Stimulated activated CD4-positive, alpha-beta T cell treated with anti-CD3 and anti-CD28 coated beads, Interleukin-15, amount 100 ng/mL, for 1 hour (primary cell): ENCODE measurements around the gene SLAMF1.
"Not testable (repeated sequence)": the region's sequence is repeated elsewhere in the genome, so short reads cannot be mapped to it uniquely, and the experiment has no call there.

ENCODE experiments used
- DNase-seq, 2 donors: peaks; one replicate each; pipeline ENCODE4 v3.0.0-alpha.2; 2020; ENCODE audit warnings: low read depth in 1 of 2, low spot score in 1 of 2

The SLAMF1 gene

DNA sequence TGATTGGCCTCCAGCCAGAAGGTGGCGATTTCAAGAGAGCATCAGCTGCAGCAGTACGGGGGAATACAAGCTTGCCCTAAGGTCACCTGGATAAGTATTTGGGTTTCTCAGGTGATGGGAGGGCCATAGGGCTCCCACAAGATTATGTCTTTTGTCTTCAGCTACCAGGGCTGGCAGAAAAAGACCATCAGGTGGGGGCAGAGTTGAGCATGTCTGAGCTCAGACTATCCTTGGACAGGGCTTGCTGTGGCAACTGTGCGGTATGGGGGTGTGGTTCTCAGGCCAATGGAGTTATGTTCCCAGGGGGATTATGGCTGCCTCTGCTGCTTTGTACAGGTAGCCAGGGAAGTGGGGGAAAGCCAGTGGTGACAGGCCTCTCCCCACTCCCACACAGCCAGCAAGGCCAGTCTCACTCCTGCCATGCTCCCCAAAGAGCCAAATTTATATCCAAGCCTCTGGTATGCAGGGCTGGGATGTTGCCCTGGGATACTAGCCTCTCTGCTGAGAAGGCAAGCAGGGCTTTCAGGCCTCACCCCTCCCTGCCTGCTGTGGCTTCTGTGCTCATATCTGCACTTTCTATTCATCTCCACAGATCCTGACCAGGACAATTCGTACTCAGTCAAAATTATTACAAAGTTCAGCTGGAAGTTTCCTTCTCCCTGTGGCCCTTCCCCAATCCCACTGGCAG lies 40.9 kb downstream of the SLAMF1 start:
- no peak for DNase-seq

DNA sequence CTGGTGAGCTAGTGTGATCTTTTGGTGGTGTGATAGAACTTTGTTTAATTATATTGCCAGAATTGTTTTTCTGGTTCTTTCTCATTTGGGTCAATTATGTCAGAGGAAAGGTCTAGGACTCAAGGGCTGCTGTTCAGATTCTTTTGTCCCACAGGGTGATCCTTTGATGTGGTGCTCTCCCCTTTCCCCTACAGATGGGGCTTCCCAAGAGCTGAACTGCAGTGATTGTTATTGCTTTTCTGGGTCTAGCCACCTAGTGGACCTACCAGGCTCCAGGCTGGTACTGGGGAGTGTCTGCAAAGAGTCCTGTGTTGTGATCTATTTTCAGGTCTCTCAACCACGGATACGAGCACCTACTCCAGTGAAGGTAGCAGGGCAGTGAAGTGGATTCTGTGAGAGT lies 41.6 kb downstream of the SLAMF1 start:
- DNase-seq: no peak

DNA sequence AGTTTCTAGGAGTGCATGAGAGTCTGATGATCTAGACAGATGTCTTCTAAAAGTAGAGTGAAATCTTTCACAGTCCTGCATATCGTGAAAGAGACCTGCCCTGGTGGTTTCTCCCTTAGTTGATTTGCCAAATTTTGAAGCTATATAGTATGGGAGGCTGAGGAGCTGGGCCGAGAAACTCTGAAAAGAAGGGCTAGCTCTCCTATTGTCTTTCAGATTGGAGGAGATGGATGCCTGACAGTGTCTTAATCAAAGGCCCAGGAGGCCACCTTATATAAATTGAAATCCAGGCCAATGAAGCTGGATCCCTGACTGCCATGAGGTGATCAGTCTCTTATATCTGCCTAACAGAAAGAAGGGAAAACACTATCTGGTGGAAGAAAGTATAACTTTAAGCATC lies 49.1 kb downstream of the SLAMF1 start:
- DNase-seq: no peak

DNA sequence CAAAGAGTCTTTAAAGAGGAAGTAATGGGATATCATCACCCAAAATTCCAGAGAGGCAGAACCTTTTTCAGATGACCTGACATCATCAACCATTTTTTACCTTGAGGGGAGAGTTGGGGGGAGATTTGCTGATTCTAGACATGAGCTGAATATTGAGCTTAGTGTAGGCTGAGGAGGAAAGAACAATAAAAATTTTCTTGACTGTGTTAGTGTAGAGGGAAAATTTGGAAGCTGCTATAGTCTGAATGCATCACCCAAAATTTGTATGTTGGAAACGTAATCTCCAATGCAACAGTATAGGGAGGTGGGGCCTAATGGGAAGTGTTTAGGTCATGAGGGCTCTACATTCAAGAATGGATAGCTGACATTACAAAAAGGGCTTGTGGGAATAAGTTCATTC lies 49.8 kb downstream of the SLAMF1 start:
- DNase-seq: no peak

DNA sequence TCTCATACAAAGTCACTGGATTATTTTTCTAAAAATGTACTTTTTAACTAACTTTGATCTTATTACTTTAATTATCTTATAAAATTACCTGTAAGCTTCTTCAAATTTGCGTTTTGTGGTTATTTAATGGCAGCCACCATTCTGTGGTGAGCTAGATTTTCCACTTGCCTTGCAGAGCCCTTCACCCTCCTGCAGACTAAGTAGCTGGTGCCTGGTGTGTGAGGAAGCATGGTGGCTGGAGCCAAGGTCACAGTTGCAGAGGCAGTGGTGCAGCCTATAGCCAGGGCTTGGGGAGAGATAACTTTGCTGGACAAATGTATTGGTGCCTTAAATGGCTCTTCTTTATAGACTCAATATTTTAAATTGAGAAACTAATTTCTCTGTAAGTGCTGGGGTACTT lies 56.4 kb downstream of the SLAMF1 start:
- DNase-seq: no peak

- no peak for DNase-seq
Observed at GRCh38 chr1:160588468-160588867, 58.4 kb downstream of the SLAMF1 start.

DNA sequence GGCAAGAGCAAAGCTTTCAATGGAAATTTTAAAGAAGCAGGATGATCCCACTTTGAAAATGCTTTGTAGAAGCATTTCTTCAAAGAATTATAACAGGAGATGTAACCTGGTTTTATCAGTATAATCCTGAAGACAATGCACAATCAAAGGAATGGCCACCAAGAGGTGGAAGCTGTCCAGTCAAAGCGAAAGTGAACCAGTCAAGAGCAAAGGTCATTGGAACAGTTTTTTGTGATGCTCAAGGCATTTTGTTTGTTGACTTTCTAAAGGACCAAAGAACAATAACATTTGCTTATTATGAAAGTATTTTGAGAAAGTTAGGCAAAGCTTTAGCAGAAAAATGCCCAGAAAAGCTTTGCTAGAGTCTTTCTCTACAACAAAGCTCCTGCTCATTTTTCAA lies 62.1 kb downstream of the SLAMF1 start:
- no peak for DNase-seq

- DNase-seq: not testable (repeated sequence)
Observed at GRCh38 chr1:160582976-160583375, 63.9 kb downstream of the SLAMF1 start.

DNA sequence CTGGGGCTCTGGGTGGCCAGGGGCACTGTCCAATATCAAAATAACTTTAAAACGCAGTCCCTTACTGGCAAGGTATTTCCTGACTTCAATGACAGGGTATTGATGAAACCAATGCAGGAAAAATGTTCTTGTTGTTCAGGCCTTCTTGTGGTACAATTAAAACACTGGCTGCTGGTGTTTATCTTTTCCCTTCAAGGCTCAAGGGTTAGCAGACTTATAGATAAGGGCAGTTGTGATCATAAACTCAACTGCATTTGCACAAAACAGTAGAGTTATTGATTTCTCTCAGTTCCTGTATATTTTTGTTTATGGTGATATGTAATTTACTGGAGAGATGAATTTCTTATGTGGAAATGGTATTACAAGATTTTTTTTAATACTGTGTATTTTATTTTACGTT lies 64.9 kb downstream of the SLAMF1 start:
- no peak for DNase-seq

DNA sequence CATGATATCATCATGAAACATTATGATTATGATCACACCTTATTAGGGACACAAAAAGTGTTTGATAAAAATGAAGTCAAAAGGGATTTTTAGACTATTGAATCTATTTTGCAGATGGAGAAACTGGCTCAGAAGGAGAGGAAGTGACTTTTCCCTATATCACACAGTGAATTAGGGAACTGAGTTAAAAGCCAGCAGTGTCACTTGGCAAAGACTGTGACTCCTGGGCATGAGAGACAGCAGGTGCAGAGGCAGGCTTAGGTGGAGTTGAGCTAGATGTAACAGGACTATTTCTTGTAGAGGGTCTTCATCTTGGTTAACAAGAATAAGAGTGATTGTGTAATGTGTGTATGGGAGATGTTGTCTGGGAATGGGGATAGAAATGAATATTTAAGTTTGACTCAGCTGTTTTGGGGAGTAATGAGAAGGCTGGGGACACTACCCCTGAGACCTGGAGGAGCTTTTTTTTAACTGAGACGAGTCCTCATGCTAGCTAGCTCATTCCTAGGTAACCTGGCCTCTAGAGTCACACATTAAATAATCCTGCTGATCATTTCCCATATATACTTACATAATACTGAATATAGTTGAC lies 66.5 kb downstream of the SLAMF1 start:
- no peak for DNase-seq

DNA sequence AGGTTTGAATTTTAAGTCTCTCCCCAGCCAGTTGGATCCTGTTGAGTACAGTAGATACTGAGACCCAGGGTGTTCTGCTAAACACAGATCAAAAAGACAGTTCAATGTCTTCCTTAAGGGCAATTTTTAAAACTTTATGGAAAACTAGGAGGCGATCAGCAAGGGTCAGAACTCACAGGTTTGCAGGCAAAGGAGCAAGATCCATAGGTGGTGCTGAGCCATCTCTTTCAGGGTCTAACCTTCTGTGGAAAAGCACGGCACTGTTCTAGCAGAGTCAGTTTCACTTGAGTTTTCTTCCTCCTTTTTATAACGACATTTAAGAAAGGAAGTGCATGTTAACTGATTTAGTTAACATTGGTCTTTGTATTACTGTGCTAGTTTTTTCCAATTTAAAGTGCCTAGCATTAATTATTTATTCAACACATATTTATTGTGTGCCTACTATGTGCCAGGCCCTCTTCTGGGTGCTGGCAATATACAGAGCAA lies 67.6 kb downstream of the SLAMF1 start, which contains the start of gene CD84:
Gene CD84 (minus strand): TSS at position 281 of the 486 bp plus-strand sequence. CDS start 59 bp downstream, at position 222.
- DNase-seq: no peak

DNA sequence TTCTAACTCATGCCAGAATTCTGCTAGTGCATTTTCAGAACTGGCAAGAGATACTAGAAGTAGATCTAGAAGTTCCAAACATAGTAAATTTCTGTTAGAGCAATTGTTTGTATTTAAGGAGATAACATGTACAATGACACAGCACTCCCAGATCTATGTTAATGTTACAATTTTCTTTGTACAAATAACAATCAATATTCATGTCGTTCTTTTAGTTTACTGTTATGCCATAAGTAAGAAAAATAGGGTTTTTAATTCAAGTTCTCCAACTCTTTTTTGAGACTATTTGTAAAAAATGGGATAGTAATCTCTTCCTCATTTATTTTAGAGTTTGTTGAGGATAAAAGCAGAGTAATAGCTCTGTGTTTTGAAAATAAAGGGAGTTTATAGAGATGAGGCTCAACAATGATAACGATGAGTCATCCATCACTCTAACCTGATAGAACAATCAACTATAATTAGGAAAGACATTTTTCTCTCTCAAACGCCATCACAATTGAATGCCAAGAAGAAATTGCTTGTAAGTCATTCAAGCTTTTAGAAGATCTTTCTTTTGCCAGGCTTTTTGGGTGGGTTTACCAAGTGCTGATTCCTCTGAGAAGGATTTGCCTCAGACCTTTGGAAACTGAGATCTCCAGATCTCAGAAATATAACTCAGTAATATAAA lies 68.2 kb downstream of the SLAMF1 start:
- no peak for DNase-seq

DNA sequence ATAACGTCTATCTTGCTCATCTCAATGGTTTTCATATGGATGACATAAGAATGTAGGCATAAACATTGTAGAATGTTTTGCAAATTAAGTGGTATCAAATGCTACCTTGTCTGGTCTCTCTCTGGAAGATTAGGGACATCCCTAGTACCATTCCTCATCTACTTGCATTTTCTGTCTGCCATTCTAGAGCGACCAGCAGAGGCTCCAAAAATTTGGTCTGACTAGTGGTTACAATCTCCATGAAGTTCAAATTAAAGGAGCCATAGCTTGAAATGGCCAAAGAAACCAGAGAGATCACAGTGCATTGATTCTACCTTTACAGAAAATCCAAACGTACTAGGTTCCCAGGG lies 68.7 kb downstream of the SLAMF1 start:
- DNase-seq: no peak

DNA sequence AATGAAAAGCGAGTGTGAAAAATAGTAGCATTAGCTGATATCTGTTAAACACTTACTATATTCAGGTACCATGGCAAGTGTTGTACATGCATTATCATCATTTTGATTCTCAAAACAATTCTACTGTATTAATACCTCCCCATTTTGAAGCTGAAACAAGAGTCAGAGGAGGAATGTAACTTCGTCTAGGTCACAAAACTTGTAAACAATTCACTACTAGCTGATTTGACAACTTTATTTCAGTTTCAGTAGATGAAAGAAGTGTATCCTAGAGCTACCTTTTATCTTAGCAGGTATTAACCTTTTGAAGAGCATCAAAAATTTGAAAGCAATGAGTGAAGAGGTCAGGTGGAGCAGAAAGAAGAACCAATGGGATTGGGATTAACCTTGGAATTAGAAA lies 69.2 kb downstream of the SLAMF1 start:
- DNase-seq: no peak

GRCh38 chr1:160576884-160577283 lies 70.0 kb downstream of the SLAMF1 start:
- DNase-seq: no peak

GRCh38 chr1:160576390-160576789 lies 70.5 kb downstream of the SLAMF1 start:
- DNase-seq: no peak

DNA sequence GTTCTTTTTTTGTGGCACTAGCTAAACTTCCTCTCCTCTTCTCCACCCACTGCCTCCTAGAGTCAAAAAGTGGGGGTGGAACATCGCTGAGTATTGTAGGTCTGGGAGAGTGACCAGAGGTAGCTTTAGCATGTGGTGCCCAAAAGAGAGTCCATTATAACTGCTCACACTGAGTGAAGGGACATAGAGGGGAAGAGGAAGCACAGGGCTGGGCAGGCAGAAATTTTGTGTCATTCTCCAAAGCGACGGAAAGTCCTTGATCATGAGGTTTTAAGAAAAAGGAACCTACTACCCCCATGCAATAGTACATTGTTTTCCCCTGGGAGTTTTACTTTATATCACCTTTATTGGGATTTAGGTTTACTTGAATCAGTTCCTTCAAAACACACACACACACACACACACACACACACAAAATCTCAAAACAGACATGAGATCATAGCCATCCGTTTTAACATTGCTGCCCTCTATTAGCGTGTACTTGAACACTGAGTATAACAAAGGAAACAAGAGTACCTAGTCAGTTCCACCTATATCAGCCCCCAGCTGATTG lies 71.7 kb downstream of the SLAMF1 start:
- no peak for DNase-seq

DNA sequence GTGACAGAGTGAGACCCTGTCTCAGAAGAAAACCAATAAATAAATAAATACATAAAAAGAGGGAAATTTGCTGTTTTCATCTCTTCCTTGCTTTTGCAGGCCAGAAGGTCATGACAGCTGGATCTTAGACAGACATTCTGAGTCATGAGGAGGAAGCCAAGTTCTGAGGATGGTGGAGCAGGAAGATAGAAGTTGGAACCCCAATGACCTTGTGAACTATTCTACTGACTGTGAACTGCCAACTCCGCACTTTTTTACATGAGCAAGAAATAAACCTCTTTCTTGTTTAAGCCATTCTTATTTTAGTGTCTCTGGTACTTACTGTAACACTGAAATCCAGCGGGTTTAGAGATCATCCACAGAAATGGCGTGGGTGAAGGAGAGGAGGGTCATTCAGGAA lies 76.0 kb downstream of the SLAMF1 start:
- DNase-seq: no peak

- no peak for DNase-seq
Observed at GRCh38 chr1:160569806-160570205, 77.0 kb downstream of the SLAMF1 start.

DNA sequence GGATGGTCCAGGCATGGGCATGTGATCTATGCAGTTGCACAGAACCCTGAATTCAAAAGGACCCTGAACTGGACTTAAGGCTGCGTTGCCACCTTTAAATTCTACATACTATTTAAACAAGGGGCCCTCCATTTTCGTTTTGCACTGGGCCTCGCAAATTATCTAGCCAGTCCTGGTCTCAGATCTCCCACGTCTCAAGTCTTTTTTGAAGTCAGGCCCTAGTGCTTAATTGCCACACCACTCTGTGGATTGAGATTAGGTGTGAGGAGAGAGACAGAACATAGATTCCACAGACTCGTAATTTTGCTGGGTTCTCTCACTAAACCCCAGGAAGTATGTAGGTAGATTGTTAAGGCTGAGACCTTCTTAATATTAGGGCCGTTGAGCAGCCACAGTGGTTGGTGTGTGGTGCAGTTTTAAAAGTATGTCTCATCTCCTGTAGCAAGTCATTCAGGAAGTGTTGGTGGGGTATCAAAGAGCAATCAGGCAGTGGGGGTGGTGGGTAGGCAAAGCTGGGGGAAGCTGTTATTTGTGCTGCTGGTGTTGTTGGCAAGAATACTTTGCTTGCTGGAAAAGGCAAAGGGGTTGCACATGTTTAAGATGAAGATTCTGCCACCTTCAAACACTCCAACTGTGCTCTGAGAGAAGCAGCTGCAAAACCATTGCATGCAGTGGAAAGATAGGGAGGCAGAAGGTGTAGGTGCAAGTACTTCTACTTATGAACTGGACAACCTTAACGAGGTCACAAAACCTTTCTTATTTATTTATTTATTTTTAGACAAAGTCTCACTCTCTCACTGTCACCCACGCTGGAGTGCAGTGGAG lies 78.8 kb downstream of the SLAMF1 start:
- peak; percentile 30 to 37 for DNase-seq

DNA sequence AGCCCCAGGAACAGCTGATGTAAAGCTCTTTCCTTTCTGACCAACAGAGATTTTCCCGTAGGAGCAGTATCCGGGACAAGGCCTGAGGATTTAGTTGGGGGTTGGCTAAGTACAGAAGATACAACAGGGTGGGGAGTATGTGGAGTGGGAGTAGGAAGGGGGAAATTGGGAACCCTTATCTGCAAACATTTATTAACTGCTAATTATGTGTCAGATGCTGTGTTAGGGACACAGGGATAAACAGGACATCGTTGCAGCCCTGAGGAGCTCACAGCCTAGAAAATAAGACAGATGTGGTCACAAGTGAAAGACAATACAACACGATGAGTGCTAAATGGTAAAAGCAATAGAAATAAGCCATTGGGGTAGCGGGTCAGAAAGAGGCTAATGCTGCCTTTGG lies 79.5 kb downstream of the SLAMF1 start:
- DNase-seq: no peak
